ENCODE measurements around the gene MGARP.

GRCh38 chr4:139324620-139325019 lies 44.6 kb upstream of the MGARP start:
- no peak for TF ChIP-seq CTCF (IDR thresholded peaks at IDR 0.05; ENCODE audit: insufficient read depth, low read length, poor library complexity, severe bottlenecking)
- TF ChIP-seq EZH2phosphoT487 (conservative IDR thresholded peaks at IDR 0.05; ENCODE audit: low read length): no peak

All from SU-DHL-6 (cell line).